AG09319 (cell line): ENCODE results near the gene KRT85.

Experiments used
- DNase-seq: peaks from one replicate; pipeline ENCODE4 v3.0.0-alpha.2; 2010; ENCODE audit warnings: low read depth; ENCODE audit errors: extremely low read depth
- CTCF ChIP-seq: IDR thresholded peaks from 2 replicates; pipeline ENCODE4 v1.5.1; 2011; ENCODE audit warnings: low read depth, mild to moderate bottlenecking, inconsistent platforms, low read length, moderate library complexity

KRT85 gene

GRCh38 chr12:52387859-52388258 is 20.6 kb upstream of the KRT85 start:
- no peak for TF ChIP-seq CTCF
- no peak for DNase-seq

DNA sequence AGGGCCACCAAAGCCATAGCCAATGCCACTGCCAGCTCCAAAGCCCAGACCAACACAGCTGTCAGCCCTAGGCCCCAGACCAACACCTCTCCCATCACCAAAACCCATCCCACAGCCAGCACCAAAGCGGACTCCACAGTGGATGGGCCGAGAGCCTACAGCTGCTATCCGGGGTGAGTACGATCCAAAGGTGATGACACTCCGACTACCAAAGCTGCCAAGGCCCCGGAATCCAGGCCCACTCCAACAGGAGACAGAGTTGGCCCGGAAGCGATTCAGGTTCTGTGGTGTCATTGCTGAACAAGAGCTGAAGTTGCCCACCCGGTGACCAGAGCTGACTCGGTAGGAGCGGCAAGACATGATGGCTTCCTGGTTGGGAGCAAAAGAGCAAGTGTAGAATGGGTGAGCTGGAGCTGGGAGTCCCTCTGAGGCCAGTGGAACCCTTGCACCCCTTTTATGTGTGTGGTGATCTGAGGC is 18.0 kb upstream of the KRT85 start, which contains the start of gene KRT84:
Gene KRT84 (minus strand): TSS at position 427 of the 477 bp plus-strand sequence. CDS start 67 bp downstream, at position 360.
- no peak for DNase-seq
- TF ChIP-seq CTCF: no peak

DNA sequence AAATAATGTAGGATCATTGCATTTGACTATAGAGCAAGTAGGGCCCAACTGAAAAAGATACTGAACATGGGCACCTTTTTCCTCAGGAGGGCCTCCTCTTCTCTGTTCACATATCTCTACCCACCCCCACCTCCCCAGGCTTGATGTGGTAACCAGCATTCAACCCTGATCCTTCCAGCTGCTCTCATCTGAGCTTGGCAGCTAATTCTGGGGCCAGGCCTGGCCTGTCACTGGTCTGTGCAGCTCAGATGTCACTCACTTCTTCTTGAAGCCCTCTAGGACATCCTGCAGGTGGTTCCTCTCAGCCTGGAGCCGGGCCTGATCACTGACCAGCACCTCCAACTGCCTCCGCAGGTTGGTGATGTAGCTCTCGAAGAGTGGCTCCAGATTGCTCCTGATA is 16.1 kb upstream of the KRT85 start:
- no peak for TF ChIP-seq CTCF

DNA sequence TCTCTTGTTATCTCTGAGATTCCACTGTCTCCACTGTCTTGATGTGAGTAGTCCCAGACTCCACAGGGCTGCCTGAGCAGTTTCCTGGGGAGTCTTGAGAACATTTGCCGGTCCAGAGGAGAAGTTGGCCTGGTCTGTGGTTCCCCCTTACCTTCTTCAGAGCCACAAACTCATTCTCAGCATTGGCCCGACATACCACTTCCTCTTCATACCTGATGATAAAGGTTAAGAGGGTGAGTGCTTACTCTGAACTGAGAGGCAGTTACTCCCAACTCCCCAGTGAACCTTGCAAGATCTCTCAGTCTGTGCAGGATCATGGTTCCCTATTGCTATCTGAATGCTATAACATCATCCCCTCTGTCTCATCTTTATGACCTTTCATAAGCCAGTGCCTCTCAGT is 15.6 kb upstream of the KRT85 start:
- no peak for DNase-seq
- no peak for TF ChIP-seq CTCF

More for the DNA sequence above, 16.1 kb upstream of the KRT85 start:
- DNase-seq: no peak

- TF ChIP-seq CTCF: no peak
- no peak for DNase-seq
These were observed 13.9 kb upstream of the KRT85 start for GRCh38 chr12:52381206-52381605.

- TF ChIP-seq CTCF: peak; percentile 41
- DNase-seq: no peak
These were observed 13.0 kb upstream of the KRT85 start for GRCh38 chr12:52380271-52380694.

DNA sequence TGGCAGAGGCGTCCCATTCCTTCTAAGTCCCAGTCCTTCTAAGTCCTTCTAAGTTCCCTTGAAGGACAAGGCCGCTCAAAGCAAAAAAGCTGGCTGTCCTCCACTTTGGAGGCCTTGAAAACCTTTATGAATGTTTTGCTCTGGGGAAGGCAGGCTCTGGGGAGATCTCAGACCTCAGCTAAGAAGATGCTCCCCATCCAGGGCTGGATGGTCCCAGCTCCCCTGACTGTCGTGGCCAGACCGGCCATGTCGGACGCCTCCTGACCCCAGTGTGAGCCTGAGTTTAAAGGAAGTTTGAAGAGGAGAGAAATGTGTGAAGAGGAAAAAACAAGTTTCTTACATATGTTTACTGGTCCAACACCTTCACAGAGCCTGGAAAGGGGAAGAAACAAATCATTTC is 12.3 kb upstream of the KRT85 start:
- DNase-seq: no peak
- no peak for TF ChIP-seq CTCF
